D721Med (cell line): ENCODE measurements around the gene TRMT6.

Experiments used
- DNase-seq: peaks from one replicate; pipeline ENCODE4 v3.0.0; 2011; ENCODE audit warnings: low spot score; ENCODE audit not compliant: insufficient read length
- FAIRE-seq: peaks from 2 replicates; lab custom pipeline; 2011; peaks lifted over from hg19 to GRCh38; lab: Jason Lieb, UNC
- TF ChIP-seq, protein P1 (sequence below): IDR thresholded peaks from 2 replicates; pipeline ENCODE4 v1.5.1; 2012; ENCODE audit warnings: mild to moderate bottlenecking, control low read depth; ENCODE audit not compliant: insufficient read depth; ENCODE audit errors: missing control alignments

TRMT6 gene

DNA sequence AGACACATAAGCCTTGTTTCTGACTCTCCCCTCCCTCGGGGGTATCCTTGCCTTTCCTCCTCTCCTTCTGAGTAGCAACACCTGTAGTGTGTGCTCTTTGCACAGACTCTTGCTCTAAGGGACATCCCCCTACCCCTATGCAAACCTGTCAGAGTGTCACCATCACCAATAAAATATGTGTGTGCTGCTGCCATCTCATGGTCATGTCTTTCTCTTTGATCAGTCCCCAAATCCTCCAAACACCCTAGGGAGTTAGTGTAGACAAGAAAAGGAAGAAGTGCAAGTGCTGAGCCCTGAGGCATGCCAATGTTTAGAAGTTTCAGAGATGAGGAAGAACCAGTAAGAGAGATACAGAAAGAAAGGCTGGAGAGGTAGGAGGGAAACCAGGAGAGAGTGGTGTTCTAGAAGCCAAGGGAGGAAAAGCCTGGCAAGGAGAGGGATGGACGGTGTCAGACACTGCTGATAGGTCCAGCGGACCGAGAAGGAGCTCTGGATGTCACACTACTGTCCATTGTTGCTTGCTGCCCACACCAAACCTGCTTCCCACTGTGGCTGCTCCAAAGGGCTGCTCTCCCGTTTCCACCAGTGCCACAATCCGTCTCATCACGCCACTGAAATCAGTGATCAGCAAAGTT is 16.4 kb downstream of the TRMT6 start:
- DNase-seq (no peak), FAIRE-seq (no peak)
- TF ChIP-seq, protein P1, sequence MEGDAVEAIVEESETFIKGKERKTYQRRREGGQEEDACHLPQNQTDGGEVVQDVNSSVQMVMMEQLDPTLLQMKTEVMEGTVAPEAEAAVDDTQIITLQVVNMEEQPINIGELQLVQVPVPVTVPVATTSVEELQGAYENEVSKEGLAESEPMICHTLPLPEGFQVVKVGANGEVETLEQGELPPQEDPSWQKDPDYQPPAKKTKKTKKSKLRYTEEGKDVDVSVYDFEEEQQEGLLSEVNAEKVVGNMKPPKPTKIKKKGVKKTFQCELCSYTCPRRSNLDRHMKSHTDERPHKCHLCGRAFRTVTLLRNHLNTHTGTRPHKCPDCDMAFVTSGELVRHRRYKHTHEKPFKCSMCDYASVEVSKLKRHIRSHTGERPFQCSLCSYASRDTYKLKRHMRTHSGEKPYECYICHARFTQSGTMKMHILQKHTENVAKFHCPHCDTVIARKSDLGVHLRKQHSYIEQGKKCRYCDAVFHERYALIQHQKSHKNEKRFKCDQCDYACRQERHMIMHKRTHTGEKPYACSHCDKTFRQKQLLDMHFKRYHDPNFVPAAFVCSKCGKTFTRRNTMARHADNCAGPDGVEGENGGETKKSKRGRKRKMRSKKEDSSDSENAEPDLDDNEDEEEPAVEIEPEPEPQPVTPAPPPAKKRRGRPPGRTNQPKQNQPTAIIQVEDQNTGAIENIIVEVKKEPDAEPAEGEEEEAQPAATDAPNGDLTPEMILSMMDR, result peak; percentile 4

DNA sequence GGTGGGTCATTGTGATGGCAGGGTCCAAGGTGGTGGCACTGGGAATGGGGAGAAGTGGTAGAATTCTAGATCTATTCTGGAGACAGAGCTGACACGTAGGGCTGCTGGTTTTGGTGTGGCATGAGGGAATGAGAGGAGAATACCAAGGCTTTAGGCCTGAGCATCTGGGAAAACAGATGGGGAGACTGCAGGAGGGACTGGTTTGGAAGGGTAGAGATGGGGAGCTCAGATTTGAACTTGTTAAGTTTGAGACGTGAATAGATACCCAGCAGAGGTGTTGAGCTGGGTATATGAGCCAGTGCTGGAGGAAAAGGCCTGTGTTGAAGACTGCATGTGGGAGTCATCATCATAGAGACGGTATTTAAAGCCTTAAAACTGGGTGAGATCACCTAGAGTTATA is 17.5 kb downstream of the TRMT6 start:
- FAIRE-seq, result no peak

GRCh38 chr20:5931411-5931810 is 18.9 kb downstream of the TRMT6 start:
- FAIRE-seq, result no peak
- TF ChIP-seq, protein P1, result no peak

More for the DNA sequence above, 17.5 kb downstream of the TRMT6 start:
- TF ChIP-seq, protein P1, result no peak
- DNase-seq, result no peak

DNA sequence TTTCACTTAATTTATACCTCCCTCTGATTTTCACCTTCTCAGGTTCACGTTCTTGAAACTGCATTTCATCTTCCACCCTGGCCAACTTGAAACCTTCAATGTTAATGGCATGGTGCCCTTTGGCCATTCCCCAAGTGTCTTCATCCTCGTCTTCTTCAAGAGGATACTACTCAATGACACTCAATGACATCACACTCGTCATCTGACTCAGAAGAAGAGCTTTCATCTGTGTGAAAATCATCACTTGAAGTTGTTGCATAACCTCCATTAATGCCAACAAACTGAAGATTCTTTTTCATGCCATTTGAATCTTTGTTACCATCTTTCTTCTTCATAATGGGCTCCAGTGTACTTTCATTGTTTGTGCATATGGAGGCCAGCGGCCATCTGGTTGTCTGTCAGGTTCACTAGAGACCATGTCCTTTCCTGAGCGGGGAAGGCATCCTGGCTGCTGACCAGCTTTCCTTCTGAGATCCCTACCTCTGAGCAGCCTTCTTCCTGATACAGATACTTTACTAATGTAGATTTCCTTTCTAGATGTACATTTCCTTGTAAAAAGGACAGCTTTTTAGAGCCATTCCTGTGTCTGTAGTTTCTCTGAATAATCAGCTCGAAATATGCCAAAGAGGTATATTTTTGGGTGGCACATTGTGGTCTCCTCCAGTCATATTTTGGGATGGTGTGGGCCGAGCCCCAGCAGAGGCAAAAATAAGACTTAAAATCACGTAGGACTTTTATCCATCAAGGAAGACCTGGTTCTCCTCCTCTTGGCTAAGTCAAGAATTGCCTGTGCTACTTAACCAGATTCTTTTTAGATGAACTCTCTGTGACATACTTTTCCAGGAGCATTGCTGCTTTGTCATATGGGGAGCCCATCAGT is 21.3 kb downstream of the TRMT6 start:
- FAIRE-seq (no peak), DNase-seq (no peak)
- TF ChIP-seq, protein P1, result no peak

More at GRCh38 chr20:5931411-5931810, 18.9 kb downstream of the TRMT6 start:
- no peak for DNase-seq

- FAIRE-seq, result no peak
Observed at GRCh38 chr20:5927749-5928462, 22.4 kb downstream of the TRMT6 start.

DNA sequence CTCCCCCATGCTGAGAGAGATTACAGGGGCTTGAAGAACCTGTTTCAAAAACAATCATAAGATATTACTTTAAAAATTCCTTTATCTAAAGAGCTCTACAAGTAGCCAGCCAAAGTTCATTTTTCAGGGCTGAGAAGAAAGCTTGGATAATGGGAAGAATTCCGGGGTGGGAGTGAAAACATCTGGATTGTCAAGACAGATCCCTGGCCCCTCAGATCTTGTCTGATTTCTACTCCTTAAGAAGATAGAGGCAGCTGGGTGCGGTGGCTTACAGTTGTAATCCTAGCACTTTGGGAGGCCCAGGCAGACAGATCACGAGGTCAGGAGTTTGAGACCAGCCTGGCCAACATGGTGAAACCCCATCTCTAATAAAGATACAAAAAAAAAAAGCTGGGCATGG is 24.8 kb downstream of the TRMT6 start:
- FAIRE-seq, result no peak
- DNase-seq, result no peak
- TF ChIP-seq, protein P1, result no peak

More at GRCh38 chr20:5927749-5928462, 22.4 kb downstream of the TRMT6 start:
- DNase-seq, result no peak
- TF ChIP-seq, protein P1, result no peak
